Eye (tissue), 1 donor: Measurements from ENCODE around the gene CALN1.

Source experiments
- DNase-seq: peaks from one replicate; pipeline ENCODE4 v3.0.0-alpha.2; 2015

Gene CALN1

DNA sequence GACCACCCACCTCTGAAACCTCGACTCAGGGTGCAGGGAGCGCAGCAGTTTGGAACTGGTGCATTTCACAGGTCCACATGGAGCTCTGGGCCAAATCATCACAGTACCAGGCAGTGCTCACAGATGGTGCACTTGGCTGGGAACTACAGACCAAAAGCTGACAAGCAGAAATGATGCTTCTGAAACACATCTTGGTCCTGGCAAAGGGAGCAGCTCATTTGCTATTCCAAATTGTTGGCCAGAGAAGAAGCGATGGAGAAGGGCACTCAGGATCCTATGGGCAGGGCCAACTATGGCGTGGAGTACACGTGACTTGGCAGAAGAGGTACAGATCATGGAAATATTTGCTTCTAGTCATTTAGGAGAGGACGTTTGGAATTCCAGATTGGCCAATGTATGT is 383.9 kb downstream of the CALN1 start:
- DNase-seq = no peak

DNA sequence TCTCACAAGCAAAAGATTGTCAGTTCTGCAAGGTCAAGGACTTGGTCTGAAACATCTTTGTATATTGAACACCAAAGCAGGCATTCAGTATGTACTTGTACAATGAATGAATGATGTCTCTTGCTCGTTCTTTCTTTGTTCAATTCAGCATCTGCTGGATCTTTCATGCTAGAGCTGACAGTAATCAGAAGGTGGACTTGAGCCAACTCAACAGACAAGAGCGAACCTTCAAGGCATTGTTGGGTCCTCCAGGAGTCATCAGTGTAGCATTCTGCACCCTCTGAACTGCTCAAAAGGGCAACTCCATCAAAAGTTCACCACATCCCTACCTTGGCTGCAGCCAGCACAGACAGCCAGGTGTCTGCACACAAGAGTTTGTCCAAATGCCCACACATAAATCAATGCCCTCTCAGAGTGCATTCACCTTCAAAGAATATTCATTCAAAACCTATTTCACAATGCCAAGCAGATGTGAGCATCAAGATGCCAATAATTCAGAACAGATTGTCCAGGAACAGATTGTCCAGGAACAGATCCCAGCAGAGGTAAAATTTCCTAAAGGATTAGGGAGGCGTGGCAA is 386.7 kb downstream of the CALN1 start:
- no peak for DNase-seq

DNA sequence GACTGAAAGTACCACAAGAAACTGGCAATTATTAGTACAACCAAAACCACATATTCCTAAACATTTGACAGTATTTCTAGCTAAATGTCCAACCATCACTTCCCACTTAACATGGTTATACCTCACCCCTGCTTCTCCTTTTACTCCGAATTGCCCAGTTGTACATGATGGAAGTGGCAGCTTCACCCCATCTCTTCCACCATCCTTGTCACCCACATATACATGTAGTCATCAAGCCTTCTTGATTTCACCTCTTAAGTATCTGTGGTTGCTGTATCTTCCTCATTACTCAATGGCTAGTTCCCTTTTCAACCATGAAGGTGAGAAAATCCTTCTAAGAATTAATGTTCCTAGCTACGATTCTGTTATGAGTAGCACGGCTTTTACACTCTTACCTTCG is 388.2 kb downstream of the CALN1 start:
- DNase-seq = no peak

DNA sequence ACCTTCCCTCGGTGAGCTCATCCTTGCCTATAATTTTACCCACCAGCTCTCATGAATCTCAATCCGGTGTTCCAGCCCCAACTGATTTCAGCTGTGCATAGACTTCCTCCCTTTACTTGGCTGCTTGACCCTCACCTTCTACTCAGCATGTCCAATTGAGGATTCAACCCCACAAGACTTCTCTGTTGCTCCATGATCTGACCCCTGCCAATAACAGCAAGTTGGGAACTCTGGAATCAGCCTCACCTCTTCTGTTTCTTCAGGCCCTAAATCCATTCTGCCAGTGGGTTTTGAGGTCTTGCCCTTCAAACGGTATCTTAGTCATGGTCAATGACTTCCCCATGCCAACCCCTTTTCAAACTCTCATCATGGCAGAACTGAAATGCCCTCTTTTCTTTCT is 390.4 kb downstream of the CALN1 start:
- no peak for DNase-seq

DNA sequence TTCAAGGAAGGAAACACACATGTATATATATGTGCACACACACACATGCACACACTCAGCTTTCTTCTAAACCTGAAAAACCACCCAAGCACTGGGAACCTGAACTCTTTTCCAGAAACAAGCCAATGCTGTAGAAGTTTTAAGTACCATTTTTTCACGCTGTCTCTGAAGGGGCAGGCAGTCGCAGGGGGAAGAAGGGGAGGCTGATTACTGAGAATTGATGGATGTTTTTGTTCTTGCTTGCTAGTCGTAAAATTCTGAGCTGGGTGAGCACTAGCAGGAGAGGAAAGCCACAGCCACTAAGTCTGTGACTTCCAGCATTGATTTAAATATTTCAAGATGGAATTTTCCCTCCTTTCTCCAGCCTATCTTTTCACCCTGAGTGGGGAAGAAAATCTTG is 391.8 kb downstream of the CALN1 start:
- no peak for DNase-seq

DNA sequence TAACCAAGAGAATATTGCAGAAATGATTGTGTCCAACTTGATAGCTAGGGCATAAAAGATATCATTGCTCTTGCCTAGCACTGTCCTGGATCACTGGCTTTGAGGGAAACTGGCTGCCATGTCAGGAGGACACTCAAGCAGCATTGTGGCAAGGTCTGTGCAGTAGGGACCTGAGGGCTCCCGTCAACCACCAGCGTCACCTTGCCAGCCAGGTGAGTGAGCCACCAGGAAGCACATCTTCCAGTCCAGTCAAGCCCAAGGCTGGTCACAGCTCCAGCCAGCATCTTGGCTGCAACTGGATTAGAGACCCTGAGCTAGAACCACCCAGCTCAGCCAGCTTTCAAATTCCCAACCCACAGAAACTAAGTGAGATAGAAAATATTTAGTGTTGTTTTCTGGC is 392.7 kb downstream of the CALN1 start:
- DNase-seq = no peak

DNA sequence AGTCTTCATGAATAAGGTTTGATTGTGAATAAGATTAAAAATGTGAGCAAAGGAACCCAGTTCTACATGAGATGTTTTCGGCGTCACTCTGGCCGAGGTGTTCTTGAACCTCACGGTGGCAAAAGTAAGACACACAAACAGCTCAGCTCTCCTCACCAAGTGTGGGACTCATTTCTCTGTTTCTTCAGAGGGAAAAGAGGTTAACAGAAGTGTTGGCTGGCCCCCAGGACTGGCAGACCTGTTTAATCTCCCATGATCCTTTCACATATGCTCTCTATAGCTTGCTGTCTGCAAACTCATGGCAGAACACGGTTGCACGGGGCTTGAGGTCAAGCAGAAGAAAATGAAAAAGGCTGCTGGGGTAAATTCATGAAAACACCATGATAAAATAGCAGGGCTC is 394.4 kb downstream of the CALN1 start:
- no peak for DNase-seq

DNA sequence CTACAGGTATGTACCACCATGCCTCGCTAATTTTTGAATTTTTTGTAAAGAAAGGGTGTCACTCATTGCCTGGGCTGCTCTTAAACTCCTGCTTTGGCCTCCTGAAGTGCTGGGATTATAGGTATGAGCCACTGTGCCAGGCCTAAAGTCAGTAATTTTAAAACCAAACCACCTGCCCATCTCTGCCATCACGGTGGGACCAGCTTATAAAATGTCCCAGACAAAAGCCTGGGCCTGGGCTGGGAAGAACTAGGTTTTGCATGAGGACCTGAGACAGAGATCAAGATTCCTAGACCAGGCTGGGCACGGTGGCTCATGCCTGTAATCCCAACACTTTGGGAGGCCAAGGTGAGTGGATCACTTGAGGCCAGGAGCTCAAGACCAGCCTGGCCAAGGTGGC is 395.6 kb downstream of the CALN1 start:
- no peak for DNase-seq

DNA sequence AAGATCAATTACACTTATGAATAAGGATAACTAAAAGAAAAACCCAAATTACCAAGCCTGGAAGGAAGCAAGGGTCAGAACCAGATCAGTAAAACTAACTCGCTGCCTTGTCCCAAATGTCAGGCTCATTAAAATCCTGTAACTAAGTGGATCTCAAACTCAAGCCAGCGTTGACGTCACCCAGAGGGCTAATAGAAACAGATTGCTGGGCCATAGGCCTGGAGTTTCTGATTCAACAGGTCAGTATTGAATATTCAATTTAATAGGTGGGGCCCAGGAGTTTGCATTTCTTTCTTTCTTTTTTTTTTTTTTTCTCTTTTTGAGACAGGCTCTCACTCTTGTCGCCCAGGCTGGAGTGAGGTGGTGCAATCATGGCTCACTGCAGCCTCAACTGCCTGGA is 397.0 kb downstream of the CALN1 start:
- DNase-seq = no peak

DNA sequence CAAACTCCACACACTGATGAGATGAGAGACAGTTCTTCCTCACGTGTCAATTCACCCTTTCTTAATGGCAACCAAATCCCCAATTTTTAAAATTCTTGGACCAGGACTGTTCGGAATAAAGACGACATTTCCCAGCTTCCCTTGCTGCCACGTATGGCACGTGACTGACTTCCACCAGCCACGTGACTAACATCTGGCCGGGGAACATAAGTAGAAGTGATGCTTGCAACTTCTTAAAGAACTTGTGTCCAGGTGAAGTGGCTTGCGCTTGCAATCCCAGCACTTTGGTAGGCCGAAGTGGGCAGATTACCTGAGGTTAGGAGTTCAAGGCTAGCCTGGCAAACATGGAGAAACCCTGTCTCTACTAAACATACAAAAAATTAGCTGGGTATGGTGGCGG is 405.1 kb downstream of the CALN1 start:
- no peak for DNase-seq

DNA sequence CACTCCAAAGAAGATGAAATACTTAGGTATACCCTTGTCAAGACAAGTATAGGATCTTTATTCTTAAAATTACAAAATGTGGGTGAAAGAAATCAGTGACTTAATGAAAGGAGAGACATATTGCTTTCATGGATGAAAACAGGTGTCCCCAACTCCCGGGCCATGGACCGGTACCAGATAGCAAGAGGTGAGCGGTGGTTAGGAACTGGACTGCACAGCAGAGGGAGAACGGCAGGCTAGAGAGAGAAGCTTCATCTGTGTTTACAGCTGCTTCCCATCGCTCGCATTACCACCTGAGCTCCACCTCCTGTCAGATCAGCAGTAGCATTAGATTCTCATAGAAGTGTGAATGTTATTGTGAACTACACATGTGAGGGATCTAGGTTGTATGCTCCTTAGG is 408.9 kb downstream of the CALN1 start:
- DNase-seq = no peak

DNA sequence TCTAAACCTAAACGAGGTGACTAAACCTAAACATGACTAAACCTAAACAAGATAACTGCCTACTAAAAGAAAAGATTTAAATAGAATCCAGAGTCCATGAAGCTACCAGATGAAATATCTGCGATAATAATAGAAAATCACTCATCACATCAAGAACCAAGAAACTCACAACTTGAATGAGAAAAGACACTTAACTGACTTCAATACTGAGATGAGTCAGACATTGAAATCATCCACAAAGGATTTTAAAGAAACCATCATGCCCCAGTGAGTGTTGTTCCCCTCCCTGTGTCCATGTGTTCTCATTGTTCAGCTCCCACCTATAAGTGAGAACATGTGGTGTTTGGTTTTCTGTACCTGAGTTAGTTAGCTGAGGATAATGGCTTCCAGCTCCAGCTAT is 416.0 kb downstream of the CALN1 start:
- DNase-seq = no peak

DNA sequence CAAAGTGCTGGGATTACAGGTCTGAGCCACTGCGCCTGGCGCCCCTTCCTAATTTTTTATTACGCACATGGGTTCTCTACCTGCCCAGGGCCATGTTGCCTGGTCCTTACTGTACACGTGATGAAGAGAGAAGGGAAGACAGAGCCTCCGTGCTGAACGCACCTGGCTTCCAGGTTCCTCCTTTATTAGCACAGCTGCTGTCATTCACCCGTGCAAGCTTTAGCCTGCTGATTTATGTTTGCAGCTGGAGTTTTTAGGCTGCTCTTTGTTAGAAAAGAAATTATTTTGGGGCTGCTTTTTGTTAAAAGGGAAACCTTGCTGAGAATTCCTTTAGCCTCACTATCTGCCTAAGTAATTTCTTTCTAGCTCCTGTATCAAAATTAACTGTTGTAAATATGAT is 417.0 kb downstream of the CALN1 start:
- no peak for DNase-seq

DNA sequence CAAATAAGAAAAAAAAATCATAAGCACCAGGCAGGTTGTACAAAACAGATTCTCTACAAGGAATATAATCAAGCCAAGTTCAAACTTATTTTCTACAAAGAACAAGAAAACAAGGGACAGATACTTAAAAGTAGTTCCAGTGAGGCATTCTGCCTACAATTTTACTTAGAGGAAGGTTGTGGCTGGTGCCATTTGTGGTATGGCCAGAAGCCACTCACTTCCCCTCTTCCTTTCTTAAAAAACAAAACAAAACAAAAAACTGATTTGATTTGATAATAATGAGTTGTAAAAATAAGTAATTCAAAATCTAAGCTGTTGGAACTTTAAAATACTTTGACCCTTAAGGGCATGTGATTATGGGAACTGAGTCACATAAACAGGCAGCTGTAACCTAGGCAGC is 420.6 kb downstream of the CALN1 start:
- DNase-seq = no peak

DNA sequence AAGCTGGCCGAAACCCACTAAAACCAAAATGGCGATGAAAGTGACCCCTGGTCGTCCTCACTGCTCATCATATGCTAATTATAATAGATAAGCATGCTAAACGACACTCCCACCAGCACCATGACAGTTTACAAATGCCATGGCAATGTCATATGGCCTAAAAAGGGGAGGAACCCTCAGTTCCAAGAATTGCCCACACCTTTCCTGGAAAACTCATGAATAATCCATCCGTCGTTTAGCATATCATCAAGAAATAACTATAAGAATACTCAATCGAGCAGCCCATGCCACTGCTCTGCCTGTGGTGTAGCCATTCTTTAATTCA is 422.0 kb downstream of the CALN1 start:
- DNase-seq = no peak

DNA sequence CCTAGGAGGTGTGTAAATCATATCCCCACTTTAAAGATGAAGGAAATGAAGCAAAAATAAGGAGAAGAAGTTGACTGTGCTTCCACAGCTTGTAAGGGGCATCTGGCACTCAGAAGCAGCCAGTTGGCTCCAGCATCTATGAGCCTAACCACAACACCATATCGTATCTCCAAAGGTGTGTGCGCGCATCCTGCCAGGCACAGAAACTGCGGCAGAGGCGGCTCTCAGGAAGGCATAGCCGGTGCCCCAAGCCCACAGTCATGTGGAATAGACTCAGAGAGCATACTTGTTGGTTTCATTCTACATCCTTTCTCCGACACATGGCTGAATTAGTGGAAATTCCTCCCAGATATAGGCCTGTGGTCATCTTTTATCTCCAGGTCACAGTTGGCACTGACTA is 423.9 kb downstream of the CALN1 start:
- no peak for DNase-seq

DNA sequence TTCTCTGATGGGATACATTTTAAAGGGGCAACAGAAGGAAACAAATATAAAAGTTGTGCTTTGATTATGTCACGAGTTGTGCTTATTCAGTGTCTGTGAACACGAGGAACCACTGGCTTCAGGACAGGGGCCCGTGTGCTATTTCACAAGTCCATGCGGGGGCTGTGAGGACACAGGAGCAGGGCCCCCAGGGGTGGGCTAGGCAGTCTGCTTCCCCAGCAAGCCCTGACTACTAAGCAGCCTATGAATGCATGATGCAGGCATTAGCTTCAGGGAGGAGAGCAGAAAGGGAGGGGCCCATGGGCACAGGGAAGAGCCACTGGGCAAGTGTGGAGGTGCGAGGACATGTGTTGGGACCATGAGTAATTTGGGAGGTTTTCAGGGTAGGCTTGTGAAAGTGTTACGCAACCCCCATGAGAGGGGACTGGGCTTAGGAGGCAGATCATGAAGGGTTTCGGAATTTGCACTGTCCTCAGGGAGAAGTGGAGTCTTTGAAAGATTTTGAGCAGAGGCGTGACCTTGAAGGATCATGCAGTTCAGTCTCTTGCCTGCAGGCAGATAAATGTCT is 424.9 kb downstream of the CALN1 start:
- no peak for DNase-seq

DNA sequence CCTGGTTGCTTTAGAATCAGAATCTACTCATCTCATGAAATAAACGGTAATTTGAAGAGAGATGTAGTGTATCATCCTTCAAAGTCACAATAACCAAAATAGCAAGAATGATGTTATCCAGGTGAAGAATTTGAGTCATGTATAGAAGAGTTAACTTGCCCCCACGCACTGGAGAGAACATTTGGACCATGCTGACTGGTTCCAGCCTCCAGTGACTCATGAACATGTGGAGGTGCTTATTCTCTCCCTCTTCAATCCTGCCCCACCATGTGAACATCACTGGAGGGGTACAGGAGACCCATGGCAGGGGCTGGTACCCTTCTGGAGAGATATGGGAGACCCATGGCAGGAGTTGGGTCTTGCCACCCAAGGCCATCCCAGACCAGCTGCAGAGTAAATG is 427.8 kb downstream of the CALN1 start:
- DNase-seq = no peak

DNA sequence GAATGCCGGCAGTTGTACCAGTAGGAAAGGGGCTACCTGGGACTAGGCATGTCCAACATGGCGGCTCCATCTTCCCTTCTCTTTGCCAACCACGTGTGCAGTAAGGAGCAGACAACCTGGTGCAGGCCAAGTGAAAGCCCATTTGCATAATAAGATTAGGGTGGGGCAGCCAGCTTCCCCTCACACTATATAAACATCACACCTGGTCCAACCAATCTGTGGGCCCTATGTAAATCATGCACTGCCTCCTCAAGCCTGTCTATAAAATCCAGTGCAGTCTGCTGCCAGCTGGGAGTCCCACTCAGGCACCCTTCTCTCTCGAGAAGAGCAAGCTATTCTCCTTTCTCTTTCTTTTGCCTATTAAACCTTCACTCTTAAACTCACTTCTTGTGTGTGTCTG is 429.3 kb downstream of the CALN1 start:
- DNase-seq = no peak

DNA sequence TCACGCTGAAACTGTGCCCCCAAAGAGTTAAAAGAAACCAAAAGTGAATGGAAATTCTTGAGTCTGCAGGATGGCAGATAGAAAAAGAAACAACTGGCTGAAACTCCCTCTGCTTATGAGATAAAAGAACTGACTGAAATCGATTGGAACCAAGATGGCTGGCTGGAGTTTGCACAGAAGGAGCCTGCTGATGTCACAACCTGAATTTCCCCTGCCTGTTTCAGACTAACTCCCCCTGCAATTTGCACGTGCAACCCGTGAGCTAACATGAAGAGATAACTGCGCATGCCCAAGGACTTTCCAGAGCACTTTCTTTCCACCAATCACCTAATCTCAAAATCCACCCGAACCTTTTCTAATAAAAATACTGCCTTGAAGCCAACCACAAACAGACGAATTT is 435.5 kb downstream of the CALN1 start:
- no peak for DNase-seq

DNA sequence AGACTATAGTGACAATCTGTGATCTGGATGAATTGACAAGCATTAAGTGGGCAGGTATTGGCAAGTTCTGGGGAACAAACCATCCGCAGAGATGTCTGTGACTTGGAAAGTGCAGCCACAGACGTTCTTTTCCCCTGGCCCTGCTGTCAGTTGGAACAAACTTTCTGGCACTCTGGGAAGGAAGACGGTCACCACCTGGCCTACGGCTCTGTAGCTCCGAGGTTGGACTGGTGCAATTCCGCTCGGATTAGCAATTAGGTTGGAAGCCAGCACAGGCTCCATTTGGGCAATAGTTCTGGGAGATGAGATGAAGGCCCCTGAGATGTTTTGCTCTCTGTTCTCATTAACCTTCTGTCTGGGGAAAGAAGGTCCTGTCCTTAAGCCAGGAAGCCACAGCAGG is 437.5 kb downstream of the CALN1 start:
- no peak for DNase-seq

DNA sequence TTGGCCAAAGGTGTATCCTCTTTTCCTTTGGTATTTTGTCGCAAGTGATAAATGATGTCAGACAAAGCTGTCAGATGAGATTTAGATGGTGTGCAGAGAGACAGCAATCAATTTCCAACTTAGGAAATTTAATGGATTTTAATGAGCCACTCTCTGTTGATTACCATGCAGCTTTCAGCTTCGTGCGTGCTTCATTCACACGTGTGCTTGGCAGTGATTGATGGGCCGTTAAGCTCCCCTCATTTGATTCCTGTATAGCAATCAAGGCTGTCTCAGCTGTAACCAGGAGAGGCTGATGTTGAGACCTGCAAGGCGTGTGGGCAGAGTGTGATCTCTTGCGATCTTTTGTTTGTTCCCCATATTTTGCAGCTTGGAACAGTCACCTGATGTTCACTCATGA is 439.6 kb downstream of the CALN1 start:
- DNase-seq = peak; percentile 3

DNA sequence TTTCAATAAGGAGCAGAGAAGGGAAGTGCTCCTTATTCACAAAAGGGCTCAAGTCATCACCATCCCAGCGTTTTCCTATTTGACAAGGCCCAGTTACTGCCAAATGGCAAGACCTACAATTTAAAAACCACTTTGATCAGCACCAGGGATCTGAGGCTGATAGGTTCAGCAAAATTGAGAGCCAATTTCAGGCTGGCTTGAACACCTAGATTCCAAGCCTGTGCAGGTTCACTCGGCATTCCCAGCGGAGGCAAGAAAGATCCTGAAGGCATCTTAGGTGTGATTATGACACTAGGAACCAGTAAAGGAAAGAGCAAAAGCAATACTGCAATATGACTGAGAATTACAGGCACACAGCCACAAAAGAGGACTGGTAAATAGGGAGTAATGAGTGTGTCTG is 441.4 kb downstream of the CALN1 start:
- DNase-seq = no peak

DNA sequence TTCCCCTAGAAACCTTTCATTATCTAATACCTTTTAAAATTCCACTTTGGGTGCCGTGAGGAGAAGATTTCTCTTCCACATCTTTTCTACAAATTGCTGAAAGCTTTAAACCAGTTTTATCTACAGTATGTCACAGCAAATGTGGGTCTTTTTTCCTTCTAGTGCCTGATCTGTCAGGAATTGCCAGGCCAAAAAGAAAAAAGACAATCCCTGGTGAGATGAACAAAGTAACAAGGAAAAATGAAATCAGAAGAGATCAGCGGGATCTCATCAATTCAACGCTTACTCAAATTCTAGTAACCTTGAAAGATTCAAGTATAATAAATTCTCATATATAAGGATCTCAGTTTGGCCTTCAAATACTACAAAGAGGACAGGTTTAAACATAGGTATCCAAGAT is 449.5 kb downstream of the CALN1 start:
- no peak for DNase-seq

DNA sequence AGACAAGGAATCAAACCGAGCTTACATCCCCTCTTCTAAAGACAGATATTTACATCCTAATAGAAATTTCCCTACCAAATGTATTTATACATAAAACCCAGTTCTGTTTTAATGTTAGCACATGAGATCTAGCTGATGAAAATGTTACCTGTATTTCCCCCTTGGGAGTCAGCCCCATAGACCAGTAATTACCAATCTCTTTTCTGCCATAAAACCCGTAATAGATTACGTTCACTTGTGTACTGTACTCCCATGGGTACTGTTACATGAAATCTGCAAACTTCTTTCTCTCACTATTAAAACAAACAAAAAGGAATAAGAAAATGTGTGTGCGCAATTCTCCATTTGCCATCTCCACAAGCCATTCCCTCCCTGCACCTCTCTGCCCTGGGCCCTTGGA is 450.9 kb downstream of the CALN1 start:
- DNase-seq = no peak

DNA sequence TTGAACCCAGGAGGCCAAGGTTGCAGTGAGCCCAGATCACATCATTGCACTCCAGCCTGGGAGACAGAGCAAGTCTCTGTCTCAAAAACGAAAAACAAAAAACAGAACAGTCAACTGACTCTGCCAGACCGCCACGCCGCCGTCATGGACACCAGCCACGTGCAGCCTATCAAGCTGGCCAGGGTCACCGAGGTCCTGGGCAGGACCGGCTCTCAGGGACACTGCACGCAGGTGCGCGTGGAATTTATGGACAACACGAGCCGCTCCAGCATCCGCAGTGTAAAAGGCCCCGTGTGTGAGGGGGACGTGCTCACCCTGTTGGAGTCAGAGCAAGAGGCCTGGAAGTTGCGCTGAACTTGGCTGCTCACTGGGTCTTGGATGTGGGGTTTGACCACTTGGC is 470.0 kb downstream of the CALN1 start:
- DNase-seq = no peak
